ENCODE data around the gene LMNB1. TPM values are rescaled to one million over a fixed set of nuclear protein-coding genes. Genes with fewer than 3 reads are reported as not detected.
"Not testable (repeated sequence)": the region's sequence is repeated elsewhere in the genome, so short reads cannot be mapped to it uniquely, and the experiment has no call there.

LMNB1 gene
- total RNA-seq, 6 experiments from 2014 or later: 3.3 to 13.3 (median 7.1) TPM

GRCh38 chr5:126777257-126777974, 480 bp downstream of the LMNB1 start:
- ATAC-seq (peak; percentile 5 to 41 (median 20)), DNase-seq (peak; percentile 65 to 72 (median 65))
- peak overlapping the region; percentile 86 to 88 (median 87) for H3K27ac ChIP-seq
- intact Hi-C loops (cut with DNase I): loop anchor here in 1 of 2 donors (5.0 kb wide), 1 partner anchor 100 kb away; no protein-coding TSS in a partner anchor
- 2% methylated on average over 11 of the region's 93 CpGs for WGBS (ENCODE audit: insufficient coverage, low coverage, low lambda C conversion rate, missing lambda C conversion rate)
- H3K4me1 ChIP-seq: peaks cover 0 to 5% (median 2%) of the 10 kb centered on the region in 4 donors
- no peaks in the 10 kb centered on the region for H3K27me3 ChIP-seq
- H3K4me3 ChIP-seq: peak overlapping the region; percentile 71 to 81 (median 80)
- TF ChIP-seq CTCF (IDR thresholded peaks at IDR 0.05) (peak in 2 of 4 donors; percentile 0 to 15), POLR2A (IDR thresholded peaks at IDR 0.05) (no peak)
- H3K36me3 ChIP-seq: no peaks in the 10 kb centered on the region
- no peaks in the 10 kb centered on the region for H3K9me3 ChIP-seq

- Histone ChIP-seq H3K27me3 (no peaks in the 10 kb centered on the region), H3K9me3 (no peaks in the 10 kb centered on the region), H3K27ac (peak overlapping the region; percentile 86 to 88 (median 87)), H3K4me1 (peaks cover 0 to 5% (median 2%) of the 10 kb centered on the region in 4 donors), H3K4me3 (peak overlapping the region; percentile 71 to 81 (median 80)), H3K36me3 (no peaks in the 10 kb centered on the region)
- intact Hi-C loops (cut with DNase I): loop anchor here in 1 of 2 donors (5.0 kb wide), 1 partner anchor 101 kb away; no protein-coding TSS in a partner anchor
- ATAC-seq: peak; percentile 73 to 78 (median 74)
- WGBS (ENCODE audit: insufficient coverage, low coverage, low lambda C conversion rate, missing lambda C conversion rate): 0% methylated on average over 17 of the region's 66 CpGs
- peak; percentile 89 to 92 (median 92) for DNase-seq
- TF ChIP-seq CTCF (IDR thresholded peaks at IDR 0.05) (no peak), POLR2A (IDR thresholded peaks at IDR 0.05) (peak; percentile 58)
Observed at GRCh38 chr5:126777975-126778674, 1.2 kb downstream of the LMNB1 start.

- TF ChIP-seq POLR2A (IDR thresholded peaks at IDR 0.05) (no peak), CTCF (IDR thresholded peaks at IDR 0.05) (no peak)
- 21% methylated on average over 17 of the region's 17 CpGs for WGBS (ENCODE audit: insufficient coverage, low coverage, low lambda C conversion rate, missing lambda C conversion rate)
- H3K4me3 ChIP-seq: peak overlapping the region; percentile 71 to 81 (median 80)
- no peaks in the 10 kb centered on the region for H3K36me3 ChIP-seq
- no peaks in the 10 kb centered on the region for H3K27me3 ChIP-seq
- DNase-seq: no peak
- ATAC-seq: no peak
- H3K27ac ChIP-seq: peak overlapping the region; percentile 53 to 87 (median 61)
- H3K9me3 ChIP-seq: no peaks in the 10 kb centered on the region
- peaks cover 0 to 5% (median 2%) of the 10 kb centered on the region in 4 donors for H3K4me1 ChIP-seq
- intact Hi-C loops (cut with DNase I): loop anchor here in 1 of 2 donors (5.0 kb wide), 1 partner anchor 102 kb away; no protein-coding TSS in a partner anchor
Observed at GRCh38 chr5:126778675-126779403, 1.9 kb downstream of the LMNB1 start.

- intact Hi-C loops (cut with DNase I): loop anchor here in 1 of 2 donors (10.0 kb wide), 1 partner anchor 105 kb away; no protein-coding TSS in a partner anchor
Observed at GRCh38 chr5:126780165-126780827, 3.4 kb downstream of the LMNB1 start.

GRCh38 chr5:126788409-126788808, 11.5 kb downstream of the LMNB1 start:
- 85% methylated on average over 4 of the region's 7 CpGs for WGBS (ENCODE audit: insufficient coverage, low coverage, low lambda C conversion rate, missing lambda C conversion rate)
- H3K4me3 ChIP-seq, H3K27ac ChIP-seq, H3K9me3 ChIP-seq, ATAC-seq, H3K4me1 ChIP-seq, H3K36me3 ChIP-seq, H3K27me3 ChIP-seq, DNase-seq: not testable (repeated sequence)
- intact Hi-C loops (cut with DNase I): loop anchor here in 1 of 2 donors (10.0 kb wide), 1 partner anchor 114 kb away; no protein-coding TSS in a partner anchor

More at GRCh38 chr5:126780165-126780827, 3.4 kb downstream of the LMNB1 start:
- Histone ChIP-seq H3K36me3 (no peaks in the 10 kb centered on the region), H3K27me3 (no peaks in the 10 kb centered on the region), H3K27ac (no peak overlapping the region), H3K9me3 (no peaks in the 10 kb centered on the region), H3K4me3 (no peak overlapping the region), H3K4me1 (peaks cover 0 to 5% (median 2%) of the 10 kb centered on the region in 4 donors)
- no peak for ATAC-seq
- no peak for TF ChIP-seq POLR2A (IDR thresholded peaks at IDR 0.05)
- TF ChIP-seq CTCF (IDR thresholded peaks at IDR 0.05): peak; percentile 58 to 85 (median 69)
- DNase-seq: no peak
- 31% methylated on average over 7 of the region's 7 CpGs for WGBS (ENCODE audit: insufficient coverage, low coverage, low lambda C conversion rate, missing lambda C conversion rate)
